Hypothalamus (tissue), 51 donors: ENCODE measurements around the gene SCOC.

Experiments
- DNase-seq, 51 donors: peaks; one replicate each; lab custom pipeline; 2025; lab: John Stamatoyannopoulos, UW

Gene SCOC

GRCh38 chr4:140373328-140374129 lies at the start of gene SCOC:
Gene SCOC, plus strand, starts transcription at chr4:140373646. Its CDS starts 5,525 bp downstream, at chr4:140379171.
- DNase-seq = peak; percentile 93 to 100 (median 99)

DNA sequence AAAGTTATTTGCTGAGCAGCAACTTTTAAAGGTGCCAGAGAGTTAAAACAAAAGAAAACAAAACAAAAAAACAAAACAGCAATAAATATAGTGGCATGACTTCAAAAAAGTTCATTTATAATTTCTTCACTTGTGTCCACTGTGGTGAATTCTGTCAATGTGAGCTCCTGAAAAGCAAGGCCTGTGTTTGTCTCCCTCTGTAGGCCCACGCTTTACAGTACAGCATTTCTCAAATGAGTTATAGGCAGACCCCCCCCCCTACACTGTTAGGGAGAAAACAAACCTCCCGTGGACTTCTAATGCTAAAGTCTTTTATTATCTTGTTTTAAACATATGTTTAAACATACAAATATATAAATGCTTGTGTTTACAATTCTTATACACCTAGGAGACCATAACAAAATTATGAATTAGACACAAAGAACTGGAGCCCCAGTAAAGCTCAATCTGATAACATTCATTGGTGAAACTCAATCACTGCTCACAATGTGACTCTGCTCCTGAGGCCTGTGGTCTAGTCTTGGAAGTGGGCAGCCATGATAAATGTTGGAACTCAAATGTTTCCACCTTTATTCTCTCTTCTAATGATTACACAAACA lies 47.0 kb upstream of the SCOC start:
- DNase-seq = peak in 13 of 51 donors; percentile 9 to 75 (median 26)

DNA sequence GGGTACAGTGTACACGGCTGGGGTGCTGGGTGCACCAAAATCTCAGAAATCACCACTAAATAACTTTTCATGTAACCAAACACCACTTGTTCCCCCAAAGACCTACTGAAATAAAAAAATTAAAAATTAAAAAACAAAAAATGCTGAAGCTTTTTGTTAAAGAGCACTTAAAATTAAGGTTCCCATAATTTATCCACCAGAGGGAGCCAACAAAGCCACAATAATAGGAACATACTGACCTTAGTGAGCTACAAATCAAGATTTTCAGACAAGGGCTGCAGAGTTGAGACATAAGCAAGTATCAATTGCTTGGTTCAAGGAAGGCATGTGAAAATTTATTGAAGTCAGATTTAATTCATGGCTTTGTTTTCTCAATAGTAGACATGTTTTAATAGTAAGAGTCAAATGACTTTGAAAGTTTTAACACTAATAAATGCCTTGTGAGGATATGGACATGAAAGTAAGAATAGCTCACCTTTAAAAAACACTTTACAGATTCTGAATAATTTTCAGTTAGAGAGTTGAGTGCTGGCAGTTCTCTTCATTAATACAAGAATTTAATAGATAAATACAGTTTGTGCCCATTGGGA lies 43.0 kb upstream of the SCOC start:
- peak in 1 of 51 donors; percentile 26 for DNase-seq

DNA sequence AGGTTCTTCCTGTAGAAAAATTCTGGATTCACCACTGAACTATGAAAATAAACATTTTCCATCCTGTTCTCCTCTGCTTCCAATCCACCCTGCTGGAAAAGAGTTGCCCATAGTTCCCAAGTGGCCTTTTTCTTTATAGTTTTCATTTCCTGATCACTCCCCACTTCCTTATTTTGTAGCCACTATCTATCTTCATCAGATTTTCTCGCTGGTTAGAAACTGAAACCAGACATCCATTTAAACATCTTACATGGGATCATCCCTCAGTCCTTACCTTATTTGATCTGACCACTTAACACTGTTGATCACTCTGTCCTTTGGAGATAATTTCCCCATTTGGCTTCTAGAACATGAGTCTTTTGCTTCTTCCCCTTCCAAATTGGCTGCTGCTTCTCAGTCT lies 42.2 kb upstream of the SCOC start:
- DNase-seq = no peak

DNA sequence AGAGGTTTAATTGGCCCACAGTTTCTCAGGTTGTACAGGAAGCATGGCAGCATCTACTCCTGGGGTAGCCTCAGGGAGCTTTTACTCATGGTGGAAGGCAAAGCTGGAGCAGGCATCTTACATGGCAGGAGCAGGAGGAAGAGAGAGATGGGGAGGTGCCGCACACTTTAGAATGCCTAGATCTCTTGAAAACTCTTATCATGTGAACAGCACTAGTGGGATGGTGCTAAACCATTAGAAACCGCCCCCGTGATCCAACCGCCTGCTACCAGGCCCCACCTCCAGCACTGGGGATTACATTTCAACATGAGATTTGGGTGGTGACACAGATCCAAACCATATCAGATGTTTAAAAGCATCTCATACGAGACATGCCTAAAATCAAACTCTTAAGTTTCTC lies 41.6 kb upstream of the SCOC start:
- DNase-seq = no peak

DNA sequence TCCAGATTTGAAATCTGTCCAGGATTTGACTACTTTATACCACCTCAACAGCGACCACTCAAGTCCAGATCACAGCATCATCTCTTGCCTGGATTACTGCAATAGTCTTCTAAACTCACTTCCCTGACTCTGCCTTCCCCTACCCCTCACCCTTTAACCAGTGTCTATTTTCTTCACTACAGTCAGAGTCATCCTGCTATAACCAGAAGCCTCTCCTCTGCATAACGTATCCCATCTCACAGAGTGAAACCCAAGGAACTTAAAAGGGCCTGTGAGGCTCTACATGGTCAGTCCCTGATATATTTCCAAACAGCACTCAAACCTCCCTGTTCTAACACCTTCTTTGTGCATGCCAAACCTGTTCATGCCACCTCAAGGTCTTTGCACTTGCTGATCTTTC lies 40.7 kb upstream of the SCOC start:
- no peak for DNase-seq

- no peak for DNase-seq
Observed at GRCh38 chr4:140333523-140333922, 39.9 kb upstream of the SCOC start.

DNA sequence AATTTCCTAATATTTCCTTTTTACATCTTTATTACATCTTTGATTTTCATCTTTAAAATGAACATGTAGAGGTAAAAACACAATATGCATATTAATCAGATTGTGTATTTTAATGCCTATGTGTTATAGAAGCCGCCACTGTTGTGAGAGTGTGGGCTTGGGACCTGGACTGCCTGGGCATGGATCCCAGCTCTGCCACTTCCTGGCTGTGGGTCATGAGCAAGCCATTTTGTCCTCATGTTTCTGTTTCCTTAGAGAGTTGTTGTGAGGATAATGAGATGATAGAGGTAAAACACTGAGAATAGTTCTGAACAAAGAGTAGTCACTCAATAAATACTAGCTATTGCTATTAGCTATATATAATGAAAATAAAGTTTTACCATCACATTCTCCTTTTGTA lies 38.4 kb upstream of the SCOC start:
- peak in 1 of 51 donors; percentile 3 for DNase-seq

DNA sequence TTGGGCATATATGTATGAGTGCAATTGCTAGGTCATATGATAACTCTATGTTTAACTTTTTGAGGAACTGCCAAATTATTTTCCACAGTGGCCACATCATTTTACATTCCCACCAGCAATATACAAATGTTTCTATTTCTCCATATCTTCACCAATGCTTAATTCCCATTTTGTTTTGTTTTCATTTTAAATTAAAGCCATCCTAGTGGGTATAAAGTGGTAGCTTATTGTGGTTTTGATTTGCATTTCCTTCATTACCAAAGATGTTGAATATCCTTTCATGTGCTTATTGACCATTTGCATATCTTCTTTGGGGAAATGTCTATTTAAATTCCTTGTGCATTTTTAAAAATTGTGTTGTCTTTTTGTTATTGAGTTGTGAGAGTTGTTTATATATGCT lies 36.7 kb upstream of the SCOC start:
- no peak for DNase-seq

- no peak for DNase-seq
Observed at GRCh38 chr4:140342620-140343019, 30.8 kb upstream of the SCOC start.

- DNase-seq = no peak
Observed at GRCh38 chr4:140343303-140343702, 30.1 kb upstream of the SCOC start.

DNA sequence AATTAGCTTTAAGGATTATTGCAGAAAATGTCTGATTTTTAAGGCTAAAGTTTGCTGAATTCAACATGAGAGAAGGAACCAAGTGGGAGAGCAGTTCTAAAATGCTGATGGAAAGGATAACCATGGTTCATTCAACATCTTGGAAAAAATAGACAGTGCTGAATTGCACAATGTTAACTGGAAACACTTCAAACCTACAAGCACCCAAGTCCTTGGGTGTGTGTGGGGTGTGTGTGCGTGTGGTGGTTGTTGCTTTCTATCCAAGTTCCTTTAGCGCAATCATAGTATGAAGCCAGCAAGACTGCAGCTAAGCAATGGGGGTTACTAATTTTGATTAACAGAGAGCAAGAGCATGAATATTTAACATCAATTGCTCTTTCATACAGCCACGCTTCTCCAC lies 29.3 kb upstream of the SCOC start:
- DNase-seq = no peak

DNA sequence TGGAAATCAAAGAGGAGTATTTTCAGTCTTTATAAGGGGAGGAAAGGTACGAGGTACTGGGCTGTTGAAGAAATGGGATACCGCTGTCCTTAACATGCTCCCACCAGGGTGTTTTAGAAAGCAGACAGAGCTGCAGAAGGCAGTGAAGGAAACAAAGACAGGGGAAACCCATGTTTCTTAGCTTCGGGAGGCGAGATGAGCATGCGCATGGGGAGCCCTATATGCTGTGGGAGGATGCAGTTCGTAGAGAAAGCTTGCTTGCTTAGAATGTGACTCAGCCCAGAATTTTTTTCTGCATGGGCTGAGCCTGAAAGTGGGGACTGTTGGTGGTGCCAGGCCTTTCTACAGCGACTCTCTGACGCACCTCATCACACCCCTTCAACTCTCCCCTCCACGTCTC lies 28.8 kb upstream of the SCOC start:
- peak in 6 of 51 donors; percentile 6 to 74 (median 32) for DNase-seq

DNA sequence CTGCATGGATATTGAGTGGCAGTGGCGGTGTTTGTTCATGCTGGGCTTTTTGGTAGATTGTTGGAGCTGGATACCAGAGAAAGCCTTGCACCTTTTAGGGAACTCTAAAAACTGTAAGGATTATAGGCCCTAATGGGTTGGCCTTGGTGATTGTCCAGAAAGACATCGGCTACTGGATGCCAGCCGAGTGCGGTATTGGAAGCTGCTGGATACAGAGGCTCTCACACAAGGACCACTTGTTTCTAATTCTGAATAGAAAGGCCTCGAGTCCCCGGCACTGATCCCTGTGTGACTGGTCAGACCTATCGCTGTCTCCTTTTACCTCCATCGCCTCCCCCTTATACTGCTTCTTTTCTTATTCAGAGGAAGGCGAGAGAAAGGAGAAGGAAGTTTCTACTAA lies 27.3 kb upstream of the SCOC start:
- DNase-seq = peak in 18 of 51 donors; percentile 3 to 61 (median 32)

DNA sequence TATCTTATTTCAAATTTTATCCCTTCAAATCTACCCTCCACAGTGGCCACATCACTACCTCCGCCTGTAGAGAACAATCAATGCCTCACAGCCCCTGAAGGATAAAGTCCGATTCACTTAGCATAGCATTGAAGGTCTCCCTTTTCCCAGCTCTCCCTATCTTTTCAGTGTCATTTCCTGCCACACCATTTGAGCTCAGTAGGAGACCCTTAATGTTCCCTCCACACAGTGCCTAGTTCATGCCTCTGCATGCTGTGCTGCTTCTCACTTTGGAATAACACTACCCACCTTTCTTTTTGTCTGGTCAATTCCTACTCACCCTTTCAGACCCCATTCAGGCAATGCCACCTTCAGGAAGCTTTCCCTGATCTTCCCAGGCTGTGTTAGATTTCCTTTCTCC lies 23.6 kb upstream of the SCOC start:
- no peak for DNase-seq

DNA sequence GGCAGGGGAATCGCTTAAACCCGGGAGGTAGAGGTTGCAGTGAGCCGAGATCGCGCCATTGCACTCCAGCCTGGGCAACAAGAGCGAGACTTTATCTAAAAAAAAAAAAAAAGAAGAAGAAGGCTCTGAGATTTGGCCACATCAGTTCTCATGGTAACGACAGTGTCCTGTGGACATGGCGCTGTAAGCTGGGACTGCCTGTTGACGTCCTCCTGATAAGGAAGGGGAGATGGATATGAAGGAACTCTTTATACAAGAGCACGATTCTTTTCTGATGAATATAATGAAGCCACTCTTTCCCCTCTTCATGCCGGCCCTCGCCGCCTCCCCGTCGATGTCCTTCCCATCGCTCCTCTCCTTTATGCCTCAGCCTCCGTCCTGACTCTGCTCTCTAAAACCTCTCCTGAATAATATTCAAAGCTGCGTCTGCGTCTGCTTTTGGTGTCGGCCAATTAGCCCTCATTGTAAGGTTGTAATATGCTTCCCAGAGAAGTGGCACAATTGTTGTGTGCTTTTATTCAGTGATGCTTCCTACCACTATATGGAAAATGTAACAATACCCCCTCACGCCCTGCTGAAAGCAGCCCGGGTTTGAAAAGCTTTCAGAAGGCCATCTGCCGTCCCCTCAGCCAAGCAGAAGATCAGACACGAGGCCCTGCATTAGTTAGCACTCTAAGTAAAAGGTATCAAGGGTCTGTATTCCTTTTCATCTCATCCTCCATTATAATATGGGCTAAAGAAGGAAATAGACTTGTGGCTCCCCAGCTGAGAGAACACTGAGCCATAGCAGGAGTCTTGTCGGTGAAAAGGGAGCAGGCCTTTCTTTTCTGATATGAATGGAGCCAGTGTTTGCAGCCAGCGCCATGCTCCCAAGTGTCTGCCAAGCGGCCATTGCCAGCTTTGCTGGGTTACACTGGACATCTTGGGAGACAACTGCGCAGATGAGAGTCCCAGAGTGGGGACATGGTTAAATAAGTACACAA lies 22.1 kb upstream of the SCOC start:
- DNase-seq = peak in 34 of 51 donors; percentile 5 to 70 (median 26)

GRCh38 chr4:140353786-140354185 lies 19.7 kb upstream of the SCOC start:
- peak in 1 of 51 donors; percentile 25 for DNase-seq

DNA sequence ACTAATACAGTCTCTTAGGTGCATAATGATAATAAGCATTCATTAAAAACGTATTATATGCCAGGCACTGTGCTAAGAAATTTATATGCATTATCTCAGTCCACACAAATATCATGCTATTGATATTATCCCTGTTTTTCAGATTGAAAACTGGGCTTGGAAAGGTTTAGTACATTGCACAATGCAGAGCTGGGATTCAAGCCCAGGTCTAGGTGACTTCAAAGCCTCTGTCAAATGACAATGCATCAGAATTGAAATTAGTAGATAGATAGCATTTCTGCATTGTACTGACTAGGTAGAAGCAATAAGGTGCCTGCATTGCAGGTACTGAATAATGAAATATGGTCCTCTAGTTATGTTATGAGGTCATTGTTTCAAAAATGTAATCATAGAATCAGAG lies 18.2 kb upstream of the SCOC start:
- DNase-seq = no peak

- DNase-seq = no peak
Observed at GRCh38 chr4:140357868-140358267, 15.6 kb upstream of the SCOC start.

- DNase-seq = no peak
Observed at GRCh38 chr4:140358281-140358680, 15.2 kb upstream of the SCOC start.
